ENCODE measurements around the gene TIAM1. TPM values are rescaled to one million over a fixed set of nuclear protein-coding genes. Genes with fewer than 3 reads are reported as not detected.

Gene TIAM1
- total and polyA plus RNA-seq, 2 of the 8 experiments (the other 6 are each of a cell fraction or from before 2014, with no cell fraction given), result 10.1 to 30.7 TPM

DNA sequence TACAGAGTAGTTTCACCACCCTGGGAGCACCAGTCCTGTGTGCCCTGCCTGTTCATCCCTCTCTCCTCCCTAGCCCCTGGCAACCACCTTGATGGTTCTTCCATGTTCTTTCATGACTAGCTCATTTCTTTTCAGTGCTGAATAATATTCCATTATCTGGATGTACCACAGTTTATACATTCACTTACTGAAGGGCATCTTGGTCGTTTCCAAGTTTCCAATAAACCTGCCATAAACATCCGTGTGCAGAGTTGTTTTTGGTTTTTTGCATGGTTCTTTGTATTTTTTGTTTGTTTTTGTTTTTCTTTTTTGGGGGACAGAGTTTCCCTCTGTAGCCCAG is 13.9 kb downstream of the TIAM1 start:
- Histone ChIP-seq H2BK5ac (ENCODE audit: low read depth, low read length) (no peak overlapping the region), H3K36me3 (ENCODE audit: control insufficient read depth in 2 of 4, insufficient read depth in 4 of 4, low read length in 3 of 4) (no peaks in the 10 kb centered on the region; a peak in 1 of 8 replicates), H2AFZ (ENCODE audit: low read length) (no peak overlapping the region), H3K27ac (ENCODE audit: low read depth, low read length) (no peak overlapping the region), H3K23ac (ENCODE audit: insufficient read length) (no peak overlapping the region), H3K4me1 (replicated peaks in 1 of 4; ENCODE audit: control insufficient read depth in 3 of 4, insufficient read depth in 4 of 4, low read length in 3 of 4) (no peaks in the 10 kb centered on the region; a peak in 1 of 7 replicates), H2BK12ac (ENCODE audit: low read depth, low read length) (no peak overlapping the region), H2BK120ac (replicated peaks; ENCODE audit: low read depth, low read length) (no peak overlapping the region), H4K8ac (ENCODE audit: extremely low read depth, insufficient read depth, low read length) (no peak overlapping the region), H2BK20ac (ENCODE audit: low read length) (no peak overlapping the region), H3K79me2 (ENCODE audit: control insufficient read depth in 1 of 2, insufficient read depth in 2 of 2, low read length in 2 of 2) (peaks cover 0 to 4% of the 10 kb centered on the region in 2 experiments; a peak in 1 of 4 replicates), H2BK15ac (ENCODE audit: low read length) (no peak overlapping the region), H3K4me3 (ENCODE audit: extremely low read depth in 1 of 4, insufficient read depth in 2 of 4, low read depth in 3 of 4, low read length in 4 of 4) (no peak overlapping the region), H3K14ac (ENCODE audit: insufficient read length) (no peak overlapping the region), H2AK5ac (ENCODE audit: low read depth, low read length) (no peak overlapping the region), H3K4me2 (ENCODE audit: insufficient read depth in 1 of 2, low read depth in 2 of 2, low read length in 2 of 2) (no peak overlapping the region), H4K5ac (ENCODE audit: insufficient read length, low read depth, low read length) (no peak overlapping the region), H3K27me3 (replicated peaks in 1 of 4; ENCODE audit: control insufficient read depth in 3 of 4, extremely low read depth in 1 of 4, insufficient read depth in 3 of 4, low read length in 3 of 4) (no peaks in the 10 kb centered on the region), H3K56ac (replicated peaks; ENCODE audit: insufficient read length, low read depth, low read length) (no peak overlapping the region), H3K18ac (ENCODE audit: extremely low read depth, low read length) (no peak overlapping the region), H3K9me3 (ENCODE audit: insufficient read depth in 2 of 2, low read depth in 1 of 2, low read length in 1 of 2) (no peaks in the 10 kb centered on the region; a peak in 2 of 4 replicates), H3K79me1 (ENCODE audit: low read depth, low read length) (peaks cover 2% of the 10 kb centered on the region; the same call in 1 of the 2 replicates), H4K20me1 (replicated peaks in 1 of 2; ENCODE audit: control insufficient read depth in 1 of 2, insufficient read depth in 2 of 2, low read length in 2 of 2) (no peaks in the 10 kb centered on the region), H3K4ac (replicated peaks; ENCODE audit: insufficient read length, low read depth, low read length) (no peak overlapping the region), H3K9ac (replicated peaks in 1 of 4; ENCODE audit: extremely low read depth in 1 of 4, low read depth in 3 of 4, low read length in 3 of 4) (no peak overlapping the region), H3K23me2 (ENCODE audit: low read depth, low read length) (no peaks in the 10 kb centered on the region), H4K91ac (replicated peaks; ENCODE audit: insufficient read length, low read length) (no peak overlapping the region)
- POLR2A ChIA-PET (ENCODE audit: partially characterized antibody), result no interaction called here
- no peak for TF ChIP-seq RBBP5 (IDR thresholded peaks at IDR 0.05; ENCODE audit: borderline replicate concordance, low read depth, low read length)
- TF ChIP-seq SIX5 (IDR thresholded peaks at IDR 0.05; ENCODE audit: low read depth, low read length), result no peak
- TF ChIP-seq SP1 (IDR thresholded peaks at IDR 0.05; ENCODE audit: low read depth, low read length), result no peak
- no peak for TF ChIP-seq BCL11A (IDR thresholded peaks at IDR 0.05; ENCODE audit: low read depth in 2 of 2, low read length in 2 of 2)
- TF ChIP-seq CHD2 (IDR thresholded peaks at IDR 0.05; ENCODE audit: low read length), result no peak
- DNase-seq (ENCODE audit: low read depth in 1 of 2, low spot score in 2 of 2) (no peak), FAIRE-seq (no peak)
- WGBS, 2 experiments (ENCODE audit: extremely low coverage in 1 of 2, insufficient coverage in 1 of 2, insufficient read length in 1 of 2, insufficient replicate concordance in 2 of 2, low coverage in 1 of 2, low lambda C conversion rate in 2 of 2, missing lambda C conversion rate in 1 of 2), result 94% methylated on average over 2 of the region's 2 CpGs; no CpG with 5 or more reads in 1 of the 2 experiments
- CTCF ChIA-PET (ENCODE audit: partially characterized antibody), result interaction anchor here (1.0 kb wide), 1 partner anchor 37 kb away, joined by 4 read pairs; no protein-coding TSS in a partner anchor
